SH-SY5Y (cell line): ENCODE measurements around the gene CYSTM1.

Source experiments
- GATA2 ChIP-seq: IDR thresholded peaks from 2 replicates; pipeline ENCODE4 v1.6.1; 2011; ENCODE audit warnings: mild to moderate bottlenecking, low read depth, low read length
- GATA3 ChIP-seq: IDR thresholded peaks from 2 replicates; pipeline ENCODE4 v1.6.1; 2011; ENCODE audit warnings: low read depth, mild to moderate bottlenecking, low read length, moderate library complexity

The CYSTM1 gene

DNA sequence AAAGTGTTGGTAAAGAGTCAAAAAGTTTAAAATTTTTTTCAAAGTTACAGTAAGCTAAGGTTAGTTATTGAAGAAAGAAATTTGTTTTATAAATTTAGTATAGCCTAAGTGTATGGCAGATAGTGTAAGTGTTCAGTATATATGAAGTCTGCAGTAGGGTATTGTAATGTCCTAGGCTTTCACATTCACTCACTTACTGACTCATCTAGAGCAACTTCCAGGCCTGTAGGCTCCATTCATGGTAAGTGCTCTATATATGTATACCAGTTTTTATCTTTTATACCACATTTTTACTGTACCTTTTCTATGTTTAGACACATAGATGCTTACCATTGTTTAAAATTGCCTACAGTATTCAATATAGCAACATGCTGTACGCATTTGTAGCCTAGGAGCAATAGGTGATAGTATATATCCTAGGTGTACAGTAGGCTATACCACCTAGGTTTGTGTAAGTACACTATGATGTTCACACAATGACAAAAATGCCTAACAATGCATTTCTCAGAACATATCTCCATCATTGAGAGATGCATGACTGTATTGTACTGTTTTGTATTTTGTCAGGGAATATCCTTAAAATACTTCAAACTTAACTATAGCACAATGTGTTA lies 38.5 kb downstream of the CYSTM1 start:
- no peak for TF ChIP-seq GATA3
- TF ChIP-seq GATA2: no peak

DNA sequence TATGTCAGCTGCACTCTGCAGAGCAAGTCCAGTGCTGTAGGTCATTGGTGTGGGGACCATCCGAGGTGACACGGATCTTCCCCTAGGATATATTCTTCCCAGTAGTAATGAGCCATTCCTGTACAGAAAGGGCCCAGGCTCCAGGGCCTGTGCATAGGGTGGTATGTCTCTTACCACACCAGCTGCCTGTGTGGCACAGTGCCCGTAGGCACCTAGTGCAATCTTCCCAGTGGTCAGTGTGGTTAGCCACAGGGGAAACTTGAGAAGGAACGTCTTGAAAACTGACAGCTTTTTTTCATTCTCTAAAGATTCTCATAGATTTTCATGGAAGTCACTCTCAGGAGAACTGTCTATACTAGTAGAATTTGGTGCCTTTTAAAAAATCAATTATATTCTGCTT lies 39.8 kb downstream of the CYSTM1 start:
- no peak for TF ChIP-seq GATA3
- TF ChIP-seq GATA2: no peak

DNA sequence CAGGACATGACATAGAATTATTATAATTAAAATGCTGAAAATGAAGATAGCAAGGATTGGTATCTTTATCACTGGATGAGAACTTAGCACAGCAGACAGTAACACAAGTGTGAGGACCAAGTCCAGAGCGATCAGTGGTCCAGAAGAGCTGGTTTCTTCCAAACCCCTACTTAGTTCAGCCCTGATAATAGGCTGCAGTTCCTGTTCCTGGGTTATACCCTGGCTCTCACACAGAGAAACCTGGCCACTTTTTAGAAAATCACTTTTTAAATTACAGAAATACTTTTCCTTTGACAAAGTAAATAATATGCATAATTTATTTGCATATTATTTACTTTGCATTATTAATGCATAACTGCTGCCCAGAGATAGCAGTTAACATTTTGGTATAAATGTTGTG lies 40.3 kb downstream of the CYSTM1 start:
- TF ChIP-seq GATA3 (no peak), GATA2 (no peak)

DNA sequence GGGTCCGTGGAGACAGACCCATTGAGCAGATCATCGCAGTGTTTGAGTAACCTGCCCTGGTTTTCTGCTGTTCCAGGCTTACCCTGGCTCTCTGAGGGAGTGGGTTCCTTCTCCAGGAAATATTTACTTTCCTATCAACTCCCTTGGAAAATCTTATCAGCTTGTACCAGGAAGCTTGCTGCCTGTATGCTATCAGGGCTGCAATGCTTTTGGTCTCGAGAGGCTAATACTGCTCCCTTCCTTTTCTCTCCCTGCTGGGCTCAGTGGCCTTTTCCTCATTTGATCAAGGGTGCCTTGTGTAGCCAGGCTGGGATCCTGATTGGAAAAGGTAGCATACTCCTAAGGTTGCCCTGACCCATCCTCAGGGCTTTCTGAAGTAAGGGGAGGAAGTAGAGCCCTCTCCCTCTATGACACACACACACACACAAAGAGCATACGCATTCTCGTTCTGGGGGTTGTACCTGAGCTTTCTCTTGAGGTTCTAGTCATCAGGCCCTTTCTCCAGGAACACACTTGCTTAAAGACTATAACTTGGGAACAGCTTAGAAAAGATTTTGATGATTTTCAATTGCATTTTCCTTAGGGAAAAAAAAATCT lies 41.6 kb downstream of the CYSTM1 start:
- no peak for TF ChIP-seq GATA3
- TF ChIP-seq GATA2: no peak

DNA sequence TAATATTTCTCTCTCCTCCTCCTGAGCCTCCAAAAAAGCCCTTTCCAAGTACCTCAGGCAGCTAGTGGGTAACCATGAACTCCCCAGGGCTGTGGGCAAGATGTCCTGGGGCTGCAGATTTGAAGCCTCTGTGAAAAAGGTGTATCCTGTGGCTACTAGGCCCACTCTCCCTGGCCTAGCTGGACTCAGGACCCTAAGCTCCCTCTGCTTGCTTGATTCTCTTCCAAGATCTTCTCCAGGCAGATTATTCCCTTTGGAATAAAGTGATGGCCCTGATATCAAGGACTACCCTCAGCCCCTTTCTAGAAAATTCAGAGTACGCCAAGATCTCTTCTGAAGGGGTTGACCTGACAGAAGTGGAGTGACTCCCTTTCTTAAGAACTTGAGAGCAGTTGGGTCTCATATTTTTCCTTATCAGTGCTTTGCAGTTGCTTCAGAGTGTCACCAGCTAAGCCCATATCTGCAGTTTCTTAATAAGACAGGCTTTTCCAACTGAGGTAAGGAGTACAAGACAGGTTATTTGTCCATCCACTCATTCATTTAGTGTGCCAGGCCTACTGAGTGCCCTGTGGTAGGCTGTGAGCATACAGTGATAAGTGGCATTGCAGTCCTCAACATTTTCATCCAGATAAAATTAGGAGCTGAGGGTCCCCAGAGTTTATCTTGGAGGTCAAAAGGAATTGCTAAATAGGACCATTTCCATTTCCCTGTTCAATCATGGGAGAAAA lies 42.5 kb downstream of the CYSTM1 start:
- TF ChIP-seq GATA2 (no peak), GATA3 (no peak)

DNA sequence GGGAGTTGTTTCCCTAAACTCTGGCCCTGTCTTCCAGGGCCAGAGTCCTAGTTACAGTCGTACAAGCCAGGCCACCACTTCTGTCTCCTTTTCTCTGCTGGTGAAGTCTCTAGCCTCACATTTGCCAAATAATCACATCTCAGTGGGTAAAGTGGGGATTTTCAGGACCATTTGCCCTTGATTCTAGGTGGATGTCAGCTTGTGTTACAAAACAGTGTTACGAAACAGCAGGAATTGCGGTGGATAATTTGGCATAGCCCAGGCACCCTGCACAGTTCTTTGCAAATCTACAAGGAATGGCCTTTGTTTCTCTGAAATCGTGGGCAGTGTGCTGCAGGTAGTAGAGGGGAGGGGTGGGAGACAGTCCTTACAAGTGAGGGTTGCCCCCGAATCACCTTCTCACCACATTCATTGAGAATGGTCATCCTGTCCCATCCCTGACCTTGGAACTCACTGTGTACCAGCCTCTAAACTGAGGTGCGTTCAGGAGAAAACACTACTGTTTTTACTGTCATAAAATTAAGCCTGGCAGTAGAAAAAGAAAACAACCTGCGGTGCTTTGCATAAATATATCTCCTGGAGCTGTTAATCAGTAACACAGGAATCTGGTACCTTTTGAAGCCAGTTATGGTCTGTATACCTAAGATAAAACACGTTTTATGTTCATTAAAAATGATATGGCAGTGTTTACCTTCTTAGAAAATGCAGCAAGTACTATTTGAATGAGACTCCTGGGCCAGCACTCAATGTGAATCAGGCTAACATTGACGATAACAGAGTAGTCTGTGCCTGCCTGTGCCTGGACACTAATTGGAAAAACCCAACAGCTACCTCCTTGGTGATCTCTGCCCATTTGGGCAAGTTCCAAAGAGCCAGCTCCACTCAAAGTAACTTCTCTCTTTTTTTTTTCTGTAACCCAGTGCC lies 44.3 kb downstream of the CYSTM1 start:
- no peak for TF ChIP-seq GATA3

DNA sequence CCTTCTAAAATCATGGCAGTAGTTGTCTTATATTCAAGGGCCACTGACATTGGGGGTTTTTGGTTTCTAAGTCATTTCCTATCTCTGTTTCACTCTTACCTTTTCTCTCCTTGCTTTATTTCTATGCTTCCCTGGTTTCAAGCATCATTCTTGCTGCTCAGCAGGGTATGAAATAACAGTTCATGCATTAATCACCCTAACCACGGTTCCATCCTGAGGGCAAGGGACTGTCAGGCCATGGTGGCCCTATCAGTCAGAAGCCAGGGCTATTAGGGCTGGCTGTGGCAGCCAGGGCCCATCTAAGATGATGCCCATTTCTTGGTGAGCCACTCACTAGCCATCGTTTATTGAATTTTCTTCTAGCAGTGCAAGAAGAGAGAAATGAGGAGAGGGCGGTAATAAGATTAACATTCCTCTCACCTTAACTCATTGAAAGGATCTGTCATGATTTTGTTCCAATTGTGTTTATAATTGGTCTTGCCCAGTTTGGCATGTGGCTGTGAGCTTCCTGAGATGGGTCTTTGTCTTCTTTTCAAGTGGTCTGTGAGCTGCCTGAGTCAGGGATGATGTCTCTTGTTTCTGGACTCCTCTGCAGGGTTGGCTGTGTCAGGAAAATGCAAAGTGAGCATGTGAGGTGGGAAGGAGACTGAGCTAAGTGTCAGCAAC lies 45.2 kb downstream of the CYSTM1 start:
- TF ChIP-seq GATA2 (no peak), GATA3 (no peak)

DNA sequence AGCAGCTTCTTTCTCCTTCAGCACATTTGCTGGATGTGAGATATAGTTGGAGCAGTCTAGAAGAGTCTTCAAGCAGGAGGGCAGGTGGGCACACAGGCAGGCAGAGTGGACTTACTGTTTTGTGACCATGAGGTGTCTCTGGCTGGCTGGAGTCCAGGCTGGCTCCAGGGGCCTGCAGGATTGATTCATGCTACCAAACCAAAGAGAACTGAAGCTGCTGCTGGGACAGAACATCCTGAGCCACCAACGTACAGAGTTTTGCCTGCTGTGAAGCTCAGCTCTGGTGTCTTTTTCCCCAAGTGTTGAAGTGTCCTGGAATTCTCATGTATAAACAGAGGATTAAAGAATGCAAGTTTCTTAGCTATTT lies 45.7 kb downstream of the CYSTM1 start:
- TF ChIP-seq GATA2: no peak
- TF ChIP-seq GATA3: no peak

DNA sequence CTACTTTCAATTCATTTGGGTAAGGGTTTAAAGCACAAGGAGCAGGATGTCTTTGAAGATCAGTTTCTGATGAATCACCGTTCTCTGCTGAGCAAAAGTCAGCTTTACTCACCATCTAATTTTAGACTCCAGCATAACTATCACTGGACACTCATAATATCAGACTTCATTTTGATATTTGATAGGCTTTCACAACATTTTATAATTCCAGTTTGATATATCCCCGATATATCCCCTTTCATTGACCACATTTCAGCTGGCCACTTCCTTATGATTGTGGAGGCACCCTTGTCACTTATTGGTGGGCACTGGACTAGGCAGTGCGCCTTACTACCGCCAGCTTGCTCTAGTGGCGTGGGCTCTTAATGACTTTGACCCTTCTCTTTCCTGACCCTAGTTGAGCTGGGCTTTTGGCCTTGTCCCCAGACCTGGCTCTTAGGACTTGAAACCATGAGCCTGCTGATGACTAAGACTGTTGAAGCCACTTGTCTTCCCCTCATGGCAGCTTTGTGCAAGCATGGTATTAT lies 46.8 kb downstream of the CYSTM1 start:
- TF ChIP-seq GATA2 (no peak), GATA3 (no peak)

DNA sequence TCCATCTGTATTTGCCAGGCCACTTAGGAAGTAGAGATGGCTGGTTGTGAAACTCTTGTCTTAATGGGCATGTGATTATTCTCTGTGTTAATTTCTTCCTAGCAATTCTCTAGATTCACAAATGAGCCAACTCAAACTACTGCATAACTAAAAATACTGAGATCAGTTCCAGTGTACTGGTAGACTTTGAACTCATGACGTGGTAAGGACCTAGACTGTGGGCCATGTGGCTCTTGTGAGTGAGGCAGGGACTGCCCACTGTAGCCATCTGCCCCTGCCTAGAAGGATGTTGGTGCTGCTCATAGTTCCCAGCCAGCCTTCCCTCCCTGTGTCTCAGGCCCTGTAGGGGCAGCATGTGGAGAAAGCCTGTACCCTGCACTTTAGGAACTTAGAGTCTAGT lies 47.4 kb downstream of the CYSTM1 start:
- TF ChIP-seq GATA3: no peak
- no peak for TF ChIP-seq GATA2

DNA sequence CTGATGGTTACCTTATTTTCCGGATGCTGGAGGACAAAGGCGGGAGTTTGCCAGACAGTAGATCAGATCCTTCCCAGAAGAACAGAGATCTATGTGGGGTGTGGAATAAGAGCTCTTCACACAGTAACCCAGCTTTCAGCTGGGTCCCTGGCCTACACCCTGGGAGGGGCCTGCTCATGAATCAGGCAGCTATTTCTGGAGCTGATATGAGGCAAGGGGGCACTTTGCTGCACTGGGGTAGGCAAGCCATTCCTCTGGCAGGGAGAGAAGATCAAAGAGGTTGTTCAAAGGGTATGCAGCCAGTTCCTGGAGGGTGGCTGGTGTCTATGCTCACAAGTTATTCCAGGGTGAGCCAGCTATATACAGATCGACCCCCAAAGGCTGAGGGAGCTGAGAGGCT lies 48.6 kb downstream of the CYSTM1 start:
- no peak for TF ChIP-seq GATA3
- no peak for TF ChIP-seq GATA2

DNA sequence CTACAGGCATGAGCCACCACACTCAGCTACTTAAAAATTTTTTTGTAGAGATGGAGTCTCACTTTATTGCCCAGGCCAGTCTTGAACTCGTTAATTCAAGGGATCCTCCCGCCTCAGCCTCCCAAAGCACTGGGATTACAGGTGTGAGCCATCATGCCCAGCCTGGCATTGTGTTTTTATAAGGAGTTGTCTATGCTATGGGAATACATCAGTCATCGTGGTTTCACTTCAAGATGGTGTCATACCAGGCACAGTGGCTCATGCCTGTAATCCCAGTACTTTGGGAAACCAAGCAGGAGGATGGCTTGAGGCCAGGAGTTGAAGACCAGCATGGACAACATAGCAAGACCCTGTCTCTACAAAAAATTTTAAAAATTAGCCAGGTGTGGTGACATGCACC lies 49.7 kb downstream of the CYSTM1 start:
- TF ChIP-seq GATA2 (no peak), GATA3 (no peak)

DNA sequence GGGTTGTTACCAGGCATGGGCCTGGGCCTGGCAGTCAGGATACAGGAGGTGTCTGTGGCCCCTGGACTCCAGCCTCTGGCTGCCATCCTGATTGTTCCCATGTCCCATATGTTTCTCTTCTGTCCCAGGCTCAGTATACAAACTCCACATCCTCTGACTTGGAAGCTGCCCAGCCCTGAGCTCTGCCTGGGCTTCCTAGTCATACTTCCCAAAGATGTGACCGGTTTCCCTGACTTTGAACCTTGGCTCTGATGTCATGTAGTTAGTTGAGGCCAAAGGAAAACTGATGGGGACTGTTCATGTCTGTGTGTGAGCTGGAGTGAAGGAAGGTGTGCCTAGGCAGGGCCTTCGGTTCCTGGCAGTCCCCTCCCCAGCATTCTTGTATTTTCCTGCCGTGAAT lies 50.4 kb downstream of the CYSTM1 start:
- TF ChIP-seq GATA2: no peak
- no peak for TF ChIP-seq GATA3

DNA sequence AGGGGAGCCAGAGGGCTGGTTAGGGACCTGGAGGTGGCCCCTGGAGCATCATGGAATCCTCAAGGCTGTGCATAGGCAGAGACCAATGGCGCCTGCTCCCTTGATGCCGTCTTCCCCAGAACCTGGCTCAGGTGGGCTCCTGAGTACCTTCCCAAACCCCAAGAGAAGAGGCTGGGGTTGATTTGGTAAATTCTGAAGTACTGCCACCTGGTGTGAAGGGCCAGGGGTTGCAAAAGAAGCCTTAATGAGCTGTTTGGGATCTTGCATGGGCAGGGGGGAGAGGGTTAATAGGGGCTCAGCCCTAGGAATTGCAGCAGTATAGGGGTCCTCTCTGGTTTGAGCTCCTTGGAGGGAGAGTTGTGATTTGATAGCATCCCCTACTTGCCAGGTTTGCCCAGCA lies 52.1 kb downstream of the CYSTM1 start:
- TF ChIP-seq GATA3: no peak
- TF ChIP-seq GATA2: no peak
